Gastrocnemius medialis (tissue), 4 donors: ENCODE results near the gene ZMYM1. TPM values are rescaled to one million over a fixed set of nuclear protein-coding genes. Genes with fewer than 3 reads are reported as not detected.
"Not testable (repeated sequence)": the region's sequence is repeated elsewhere in the genome, so short reads cannot be mapped to it uniquely, and the experiment has no call there.

ENCODE experiments used
- ATAC-seq, 2 donors: fragments of 150-250 bp; one replicate each; pipeline ENCODE4 v1.9.1; 2016
- DNase-seq, 2 donors: peaks; one replicate each; pipeline ENCODE4 v3.0.0-alpha.2; 2019
- H3K27ac ChIP-seq, 4 donors: fragments of 200-600 bp; sonication (generic); 1 replicate in 1 of 4; 2 replicates in 3 of 4; pipeline ENCODE4 v1.5.1; 2016 to 2018; ENCODE audit warnings: mild to moderate bottlenecking in 2 of 4, moderate library complexity in 1 of 4
- H3K27me3 ChIP-seq, 3 donors: fragments of 200-600 bp; sonication (generic) in 2 of 3; 1 replicate in 1 of 3; 2 replicates in 2 of 3; pipeline versions ENCODE4 v1.5.1 to v1.6.0; 2016 to 2019; ENCODE audit warnings: mild to moderate bottlenecking in 1 of 3, moderate library complexity in 1 of 3
- H3K36me3 ChIP-seq, 2 donors: fragments of 200-600 bp; sonication (generic) in 1 of 2; one replicate each; pipeline ENCODE4 v1.5.1; 2017 to 2018
- H3K4me1 ChIP-seq, 2 donors: fragments of 200-600 bp; sonication (generic) in 1 of 2; one replicate each; pipeline ENCODE4 v1.5.1; 2016 to 2017; ENCODE audit warnings: mild to moderate bottlenecking in 2 of 2
- H3K4me3 ChIP-seq, 4 donors: fragments of 200-600 bp; sonication (generic) in 3 of 4; 1 replicate in 1 of 4; 2 replicates in 3 of 4; pipeline ENCODE4 v1.5.1; 2016 to 2019; ENCODE audit warnings: mild to moderate bottlenecking in 2 of 4
- H3K9me3 ChIP-seq, 3 donors: fragments of 200-600 bp; sonication (generic) in 2 of 3; 1 replicate in 1 of 3; 2 replicates in 2 of 3; pipeline ENCODE4 v1.5.1; 2016 to 2019
- POLR2A ChIP-seq, 2 donors: fragments of 450-650 bp; IDR thresholded peaks; one replicate each; pipeline ENCODE4 v1.6.1; 2017; ENCODE audit warnings: antibody characterized with exemption in 2 of 2, mild to moderate bottlenecking in 2 of 2, moderate library complexity in 2 of 2
- in situ Hi-C, 4 donors: fragments of 200-750 bp; cut with MboI; loops; one replicate each; pipeline versions ENCODE4 v1.15.0 to v1.8.0; 2017; ENCODE audit warnings: low sequenced_read_pairs in 4 of 4
- intact Hi-C: fragments of 100-400 bp; cut with DNase I; formaldehyde crosslinking; loops from one replicate; pipeline ENCODE4 v1.15.1; 2023; ENCODE audit warnings: low total_unique reads
- total RNA-seq, 4 donors: library from RNA; depleted of rRNA; stranded (reverse); fragments of >200 nt; gene quantifications; one replicate each; pipeline versions ENCODE4 v1.1.0 to v1.2.3, GENCODE V29; 2016
- TF ChIP-seq, protein P1 (sequence below), 5 experiments: fragments of 450-650 bp in 3 of 5; fragments of 200-600 bp in 2 of 5; sonication (generic) in 2 of 5; IDR thresholded peaks in 4 of 5; conservative IDR thresholded peaks in 1 of 5; 1 replicate in 4 of 5; 2 replicates in 1 of 5; pipeline ENCODE4 v1.5.1; 2016 to 2019; ENCODE audit warnings: antibody characterized with exemption in 5 of 5, mild to moderate bottlenecking in 3 of 5, moderate library complexity in 3 of 5

ZMYM1 gene
- total RNA-seq, 4 donors from 2014 or later, result 1.8 to 7.6 (median 3.6) TPM

DNA sequence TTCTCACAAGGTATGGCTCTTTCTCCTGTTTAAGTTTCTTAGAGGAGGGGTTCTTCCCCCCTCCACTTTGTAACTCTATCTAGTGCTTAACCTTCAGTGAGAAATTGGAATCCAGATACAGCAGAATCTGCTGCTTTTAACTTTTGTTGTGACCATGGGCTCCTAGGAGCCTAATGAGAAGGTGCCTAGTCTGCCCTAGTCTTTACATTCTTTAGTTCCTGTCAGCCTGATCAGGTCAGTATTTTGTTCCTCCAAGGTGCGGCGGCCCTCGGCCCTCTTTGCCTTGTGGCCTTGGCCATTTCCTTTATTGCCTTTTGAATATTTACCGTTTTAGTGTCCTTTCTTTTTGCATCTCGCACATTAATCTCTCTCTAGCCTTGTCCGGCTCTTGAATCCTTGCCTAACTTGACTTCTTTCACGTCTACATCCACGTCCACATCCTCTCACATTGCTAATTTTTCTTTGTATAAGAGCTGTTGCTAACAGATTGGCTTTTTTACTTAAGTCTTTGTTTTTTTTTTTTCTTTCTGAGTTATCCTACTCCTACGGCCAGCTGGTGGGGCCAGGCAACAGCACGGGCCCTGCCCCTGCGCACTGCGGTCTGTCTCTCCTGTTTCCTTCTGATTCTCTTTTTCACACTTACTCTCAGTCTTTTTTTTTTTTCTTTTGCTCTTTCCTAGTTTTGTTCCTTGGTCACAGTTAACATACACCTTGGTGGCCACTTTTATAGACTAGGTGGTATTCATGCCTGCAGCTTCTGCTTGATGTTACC is 64.7 kb downstream of the ZMYM1 start:
- no peaks in the 10 kb centered on the region for H3K27me3 ChIP-seq
- TF ChIP-seq, protein P1, sequence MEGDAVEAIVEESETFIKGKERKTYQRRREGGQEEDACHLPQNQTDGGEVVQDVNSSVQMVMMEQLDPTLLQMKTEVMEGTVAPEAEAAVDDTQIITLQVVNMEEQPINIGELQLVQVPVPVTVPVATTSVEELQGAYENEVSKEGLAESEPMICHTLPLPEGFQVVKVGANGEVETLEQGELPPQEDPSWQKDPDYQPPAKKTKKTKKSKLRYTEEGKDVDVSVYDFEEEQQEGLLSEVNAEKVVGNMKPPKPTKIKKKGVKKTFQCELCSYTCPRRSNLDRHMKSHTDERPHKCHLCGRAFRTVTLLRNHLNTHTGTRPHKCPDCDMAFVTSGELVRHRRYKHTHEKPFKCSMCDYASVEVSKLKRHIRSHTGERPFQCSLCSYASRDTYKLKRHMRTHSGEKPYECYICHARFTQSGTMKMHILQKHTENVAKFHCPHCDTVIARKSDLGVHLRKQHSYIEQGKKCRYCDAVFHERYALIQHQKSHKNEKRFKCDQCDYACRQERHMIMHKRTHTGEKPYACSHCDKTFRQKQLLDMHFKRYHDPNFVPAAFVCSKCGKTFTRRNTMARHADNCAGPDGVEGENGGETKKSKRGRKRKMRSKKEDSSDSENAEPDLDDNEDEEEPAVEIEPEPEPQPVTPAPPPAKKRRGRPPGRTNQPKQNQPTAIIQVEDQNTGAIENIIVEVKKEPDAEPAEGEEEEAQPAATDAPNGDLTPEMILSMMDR (IDR thresholded peaks at IDR 0.05 in 4 of 5, conservative IDR thresholded peaks at IDR 0.05 in 1 of 5), result no peak
- no peak for TF ChIP-seq POLR2A (IDR thresholded peaks at IDR 0.05)
- intact Hi-C loops, result no loop called here
- ATAC-seq (no peak), DNase-seq (no peak)
- H3K9me3 ChIP-seq, result no peaks in the 10 kb centered on the region
- no peaks in the 10 kb centered on the region for H3K36me3 ChIP-seq
- in situ Hi-C loops, result no loop called here
- peaks cover 6 to 9% of the 10 kb centered on the region in 2 donors for H3K4me1 ChIP-seq
- H3K27ac ChIP-seq, result no peak overlapping the region
- H3K4me3 ChIP-seq, result no peak overlapping the region

DNA sequence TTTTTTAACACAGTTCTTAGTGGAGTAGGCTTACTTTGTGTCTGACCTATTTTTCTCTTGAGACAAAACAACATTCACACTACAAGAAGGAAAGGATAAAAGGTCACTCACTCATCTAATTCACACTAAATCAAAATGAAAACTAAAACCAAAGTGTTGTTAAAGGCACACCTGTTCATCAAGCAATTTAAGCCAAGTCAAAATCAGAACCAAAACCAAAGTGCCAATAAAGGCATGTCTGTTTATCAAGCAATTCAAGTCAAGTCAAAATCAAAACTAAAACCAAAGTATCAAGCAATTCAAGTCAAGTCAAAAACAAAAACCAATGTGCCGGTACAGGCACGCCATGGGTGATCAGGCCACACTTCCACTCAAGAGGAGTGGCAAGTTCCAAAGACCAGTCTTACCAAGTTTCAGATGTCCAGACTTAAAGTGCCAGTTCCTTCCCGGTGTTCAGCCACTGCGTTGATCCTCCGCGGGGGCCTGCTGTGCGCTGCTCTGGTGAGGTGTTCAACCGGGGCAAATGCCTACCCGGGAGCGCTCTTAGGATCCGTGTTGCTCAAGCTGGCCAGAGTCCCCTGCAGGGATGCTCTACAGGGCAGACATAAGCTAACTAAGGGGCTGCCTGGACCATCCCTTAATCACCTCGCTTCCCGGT is 66.8 kb downstream of the ZMYM1 start:
- H3K27me3 ChIP-seq, H3K9me3 ChIP-seq, H3K36me3 ChIP-seq, H3K27ac ChIP-seq, in situ Hi-C loops, intact Hi-C loops, H3K4me1 ChIP-seq, ATAC-seq: not testable (repeated sequence)
- H3K4me3 ChIP-seq, result peak overlapping the region; percentile 12 to 32 (median 28)
- DNase-seq, result peak in 1 of 2 donors; percentile 13

DNA sequence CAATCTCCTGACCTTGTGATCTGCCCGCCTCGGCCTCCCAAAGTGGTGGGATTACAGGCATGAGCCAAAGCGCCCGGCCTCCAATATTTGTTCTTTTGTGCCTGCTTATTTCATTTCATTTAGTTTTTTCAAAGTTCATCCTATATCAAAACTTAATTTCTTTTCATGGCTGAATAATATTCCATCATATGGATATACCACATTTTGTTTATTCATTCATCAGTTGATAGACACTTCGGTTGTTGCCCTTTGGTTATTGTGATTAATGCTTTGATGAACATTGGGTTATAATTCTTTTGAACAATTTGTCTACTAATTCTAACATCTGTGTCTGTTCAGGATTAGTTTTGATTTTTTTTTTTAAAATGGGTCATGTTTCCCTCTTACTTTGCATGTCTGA is 72.0 kb downstream of the ZMYM1 start:
- TF ChIP-seq POLR2A (IDR thresholded peaks at IDR 0.05), result no peak
- TF ChIP-seq, protein P1 (IDR thresholded peaks at IDR 0.05 in 4 of 5, conservative IDR thresholded peaks at IDR 0.05 in 1 of 5), result no peak
- Histone ChIP-seq H3K27me3 (no peaks in the 10 kb centered on the region), H3K4me1 (peaks cover 0 to 3% of the 10 kb centered on the region in 2 donors), H3K9me3 (no peaks in the 10 kb centered on the region), H3K4me3 (no peak overlapping the region), H3K27ac (no peak overlapping the region), H3K36me3 (no peaks in the 10 kb centered on the region)
- no peak for DNase-seq
- intact Hi-C loops, result no loop called here
- in situ Hi-C loops, result no loop called here
- ATAC-seq, result no peak

DNA sequence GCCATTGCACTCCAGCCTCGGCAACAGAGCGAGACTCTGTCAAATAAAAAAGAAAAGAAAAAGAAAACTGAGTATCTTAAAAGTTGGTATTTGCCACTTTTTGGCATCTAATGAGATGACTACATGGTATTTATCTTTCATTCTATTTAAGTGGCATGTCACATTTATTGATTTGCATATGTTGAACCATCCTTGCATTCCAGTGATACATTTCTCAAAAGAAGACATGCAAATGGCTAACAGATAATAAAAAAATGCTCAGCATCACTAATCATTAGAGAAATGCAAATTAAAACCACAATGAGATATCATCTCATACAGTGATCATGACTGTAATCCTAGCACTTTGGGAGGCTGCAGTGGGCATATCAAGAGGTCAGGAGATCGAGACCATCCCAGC is 85.7 kb downstream of the ZMYM1 start:
- DNase-seq (no peak), ATAC-seq (no peak)
- in situ Hi-C loops, result no loop called here
- no peaks in the 10 kb centered on the region for H3K4me1 ChIP-seq
- no peaks in the 10 kb centered on the region for H3K9me3 ChIP-seq
- no peak for TF ChIP-seq POLR2A (IDR thresholded peaks at IDR 0.05)
- TF ChIP-seq, protein P1 (IDR thresholded peaks at IDR 0.05 in 4 of 5, conservative IDR thresholded peaks at IDR 0.05 in 1 of 5), result no peak
- no peak overlapping the region for H3K4me3 ChIP-seq
- H3K36me3 ChIP-seq, result no peaks in the 10 kb centered on the region
- H3K27me3 ChIP-seq, result no peaks in the 10 kb centered on the region
- H3K27ac ChIP-seq, result no peak overlapping the region
- intact Hi-C loops, result no loop called here

Other genes starting within 250 kb of the ZMYM1 start
- 10 to 100 TPM; 24.2 to 40.8 (median 35.6) TPM for gene SMIM12, start 219.6 kb upstream of the ZMYM1 start, total RNA-seq
- gene DLGAP3, start 149.7 kb upstream of the ZMYM1 start, total RNA-seq, result under 1 TPM in 1 of 4 donors, not detected in 3; 0.15 TPM
- gene TMEM35B, start 94.0 kb upstream of the ZMYM1 start, total RNA-seq, result 10 to 100 TPM in 1 of 4 donors, 1 to 10 TPM in 3; 4.7 to 10.9 (median 7.1) TPM
- gene ZMYM6, start 47.4 kb upstream of the ZMYM1 start, total RNA-seq, result 1 to 10 TPM; 2.9 to 7.3 (median 4.2) TPM
- 100 to 1,000 TPM in 1 of 4 donors, 10 to 100 TPM in 3; 70.1 to 128 (median 82.4) TPM for gene SFPQ, start 113.8 kb downstream of the ZMYM1 start, total RNA-seq
- gene ZMYM4, start 189.3 kb downstream of the ZMYM1 start, total RNA-seq, result 10 to 100 TPM; 11.1 to 25.3 (median 13.7) TPM